NCI-H69 (cell line): ENCODE data around the gene MC1R.
"Not testable (repeated sequence)": the region's sequence is repeated elsewhere in the genome, so short reads cannot be mapped to it uniquely, and the experiment has no call there.

Experiments used
- DNase-seq: peaks from one replicate; lab custom pipeline; 2025; lab: John Stamatoyannopoulos, UW

The MC1R gene

GRCh38 chr16:89913408-89914387 is 5.0 kb upstream of the MC1R start:
- no peak for DNase-seq

GRCh38 chr16:89914642-89915285 is 3.9 kb upstream of the MC1R start:
- DNase-seq: not testable (repeated sequence)

GRCh38 chr16:89915303-89916232 is 3.1 kb upstream of the MC1R start:
- no peak for DNase-seq

- peak; percentile 87 for DNase-seq
Measured at GRCh38 chr16:89917773-89918452, 749 bp upstream of the MC1R start.

- no peak for DNase-seq
Measured at GRCh38 chr16:89919535-89920406, 1.1 kb downstream of the MC1R start.

- DNase-seq: no peak
Measured at GRCh38 chr16:89920723-89921122, 2.1 kb downstream of the MC1R start.

GRCh38 chr16:89921131-89921701 is 2.6 kb downstream of the MC1R start:
- DNase-seq: no peak

- peak; percentile 65 for DNase-seq
Measured at GRCh38 chr16:89921702-89922476, 3.2 kb downstream of the MC1R start.

GRCh38 chr16:89922477-89922883 is 3.8 kb downstream of the MC1R start:
- peak; percentile 78 for DNase-seq

GRCh38 chr16:89922884-89923639 is 4.4 kb downstream of the MC1R start, which contains the start of gene TUBB3:
TSS of gene TUBB3 (plus strand) at chr16:89923342. CDS start at chr16:89923402, 60 bp downstream.
- DNase-seq: peak; percentile 88

GRCh38 chr16:89923640-89924296 is 5.1 kb downstream of the MC1R start:
- DNase-seq: peak; percentile 84

- DNase-seq: peak; percentile 89
Measured at GRCh38 chr16:89924297-89924924, 5.7 kb downstream of the MC1R start.

GRCh38 chr16:89924925-89925307 is 6.3 kb downstream of the MC1R start:
- DNase-seq: peak; percentile 74

GRCh38 chr16:89925596-89926079 is 7.0 kb downstream of the MC1R start:
- DNase-seq: peak; percentile 56

- no peak for DNase-seq
Measured at GRCh38 chr16:89931305-89931896, 12.7 kb downstream of the MC1R start.

- DNase-seq: no peak
Measured at GRCh38 chr16:89931964-89932363, 13.3 kb downstream of the MC1R start.

- DNase-seq: not testable (repeated sequence)
Measured at GRCh38 chr16:89934019-89934418, 15.4 kb downstream of the MC1R start.
